Measurements from ENCODE around the gene ADAMTS12. TPM values are rescaled to one million over a fixed set of nuclear protein-coding genes. Genes with fewer than 3 reads are reported as not detected.

Gene ADAMTS12
- total RNA-seq, 1 experiment from 2014 or later = 0.05 TPM

DNA sequence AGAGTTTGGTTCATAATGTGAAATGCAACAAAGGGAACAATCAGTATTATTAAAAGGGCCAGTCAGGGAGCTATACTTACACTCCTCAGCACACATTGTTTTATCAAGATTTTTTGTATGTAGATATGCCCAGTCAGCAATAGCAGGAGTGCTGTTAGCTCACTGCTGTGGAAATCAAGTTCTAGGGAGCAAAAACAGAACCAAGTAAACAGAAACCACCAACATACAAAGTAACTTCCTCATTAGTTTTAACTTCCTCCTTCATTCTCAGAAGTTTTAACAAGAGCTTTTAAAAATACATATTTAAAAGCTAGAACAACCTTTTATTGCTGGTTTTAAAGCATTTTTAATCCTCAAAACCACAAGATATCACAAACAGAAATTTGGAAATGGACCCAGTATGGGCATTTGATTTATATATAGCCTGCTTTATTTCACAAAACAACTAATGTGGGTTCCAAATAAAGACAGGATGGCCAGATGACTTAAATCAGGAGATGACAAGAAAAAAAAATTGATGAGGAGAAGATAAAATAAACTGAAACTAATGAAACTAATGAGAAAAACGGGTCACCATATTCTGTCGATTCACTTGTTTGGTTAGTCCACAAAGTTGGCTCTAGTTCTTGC is 178.5 kb downstream of the ADAMTS12 start:
- TF ChIP-seq, protein P1, sequence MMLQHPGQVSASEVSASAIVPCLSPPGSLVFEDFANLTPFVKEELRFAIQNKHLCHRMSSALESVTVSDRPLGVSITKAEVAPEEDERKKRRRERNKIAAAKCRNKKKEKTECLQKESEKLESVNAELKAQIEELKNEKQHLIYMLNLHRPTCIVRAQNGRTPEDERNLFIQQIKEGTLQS (IDR thresholded peaks at IDR 0.05) = no peak
- TF ChIP-seq, protein P2, sequence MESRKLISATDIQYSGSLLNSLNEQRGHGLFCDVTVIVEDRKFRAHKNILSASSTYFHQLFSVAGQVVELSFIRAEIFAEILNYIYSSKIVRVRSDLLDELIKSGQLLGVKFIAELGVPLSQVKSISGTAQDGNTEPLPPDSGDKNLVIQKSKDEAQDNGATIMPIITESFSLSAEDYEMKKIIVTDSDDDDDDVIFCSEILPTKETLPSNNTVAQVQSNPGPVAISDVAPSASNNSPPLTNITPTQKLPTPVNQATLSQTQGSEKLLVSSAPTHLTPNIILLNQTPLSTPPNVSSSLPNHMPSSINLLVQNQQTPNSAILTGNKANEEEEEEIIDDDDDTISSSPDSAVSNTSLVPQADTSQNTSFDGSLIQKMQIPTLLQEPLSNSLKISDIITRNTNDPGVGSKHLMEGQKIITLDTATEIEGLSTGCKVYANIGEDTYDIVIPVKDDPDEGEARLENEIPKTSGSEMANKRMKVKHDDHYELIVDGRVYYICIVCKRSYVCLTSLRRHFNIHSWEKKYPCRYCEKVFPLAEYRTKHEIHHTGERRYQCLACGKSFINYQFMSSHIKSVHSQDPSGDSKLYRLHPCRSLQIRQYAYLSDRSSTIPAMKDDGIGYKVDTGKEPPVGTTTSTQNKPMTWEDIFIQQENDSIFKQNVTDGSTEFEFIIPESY (IDR thresholded peaks at IDR 0.05; ENCODE audit: extremely low read depth, insufficient replicate concordance, low read length) = no peak
- TF ChIP-seq EZH2phosphoT487 (IDR thresholded peaks at IDR 0.05; ENCODE audit: borderline replicate concordance) (no peak), FOSL1 (IDR thresholded peaks at IDR 0.05; ENCODE audit: low read depth) (no peak), TCF7L2 (IDR thresholded peaks at IDR 0.05; ENCODE audit: borderline replicate concordance, extremely low read depth, insufficient read depth, insufficient read length) (no peak), POLR2A (IDR thresholded peaks at IDR 0.05; ENCODE audit: borderline replicate concordance, extremely low read depth, insufficient read depth, insufficient read length) (no peak)
- TF ChIP-seq, protein P3, sequence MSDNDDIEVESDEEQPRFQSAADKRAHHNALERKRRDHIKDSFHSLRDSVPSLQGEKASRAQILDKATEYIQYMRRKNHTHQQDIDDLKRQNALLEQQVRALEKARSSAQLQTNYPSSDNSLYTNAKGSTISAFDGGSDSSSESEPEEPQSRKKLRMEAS (IDR thresholded peaks at IDR 0.05) = no peak
- RAD21 ChIA-PET (ENCODE audit: low non-redundant PET in 1 of 2, low total read pairs in 2 of 2, uncharacterized antibody in 2 of 2, unreplicated experiment in 2 of 2) = no interaction called here
- H3K79me2 ChIP-seq (ENCODE audit: insufficient read depth, low read length) = no peaks in the 10 kb centered on the region
- no peak overlapping the region for H3K4me3 ChIP-seq (replicated peaks in 1 of 2; ENCODE audit: low read depth in 1 of 2, low read length in 2 of 2)
- no peak overlapping the region for H3K27ac ChIP-seq (ENCODE audit: low read depth, low read length)
- H3K9ac ChIP-seq (ENCODE audit: low read length) = no peak overlapping the region
- no peak for DNase-seq (ENCODE audit: low read depth, low spot score)
- 0 out of 2 replicates have a peak, but pooled peaks cover 2% of the 10 kb centered on the region for H3K27me3 ChIP-seq (ENCODE audit: insufficient read depth, low read length)
- H2AFZ ChIP-seq (ENCODE audit: low read depth, low read length, poor library complexity, severe bottlenecking) = no peak overlapping the region
- intact Hi-C loops (cut with micrococcal nuclease) = no loop called here
- H3K4me1 ChIP-seq (ENCODE audit: control insufficient read depth in 1 of 2, insufficient read depth in 2 of 2, low read length in 2 of 2) = no peaks in the 10 kb centered on the region
- POLR2A ChIA-PET = no interaction called here
- no peaks in the 10 kb centered on the region for H3K9me2 ChIP-seq (ENCODE audit: insufficient read depth)
- no peaks in the 10 kb centered on the region for H3K9me3 ChIP-seq (ENCODE audit: control insufficient read depth in 1 of 2, insufficient read depth in 1 of 2, low read depth in 1 of 2, low read length in 2 of 2)
- no peaks in the 10 kb centered on the region for H3K36me3 ChIP-seq (ENCODE audit: control insufficient read depth in 1 of 2, insufficient read depth in 2 of 2, low read length in 2 of 2)
- no TSS peak for BruUV-seq (replicated peaks)
- no peaks in the 10 kb centered on the region for H4K20me1 ChIP-seq (ENCODE audit: insufficient read depth)
- CTCF ChIA-PET = no interaction called here
- no peak for ATAC-seq
- H3K4me2 ChIP-seq (ENCODE audit: low read length) = no peak overlapping the region

Data from HCT116 (cell line).